ENCODE data around the gene PIK3C2G. TPM values are rescaled to one million over a fixed set of nuclear protein-coding genes. Genes with fewer than 3 reads are reported as not detected.

The PIK3C2G gene
- total RNA-seq, 2 donors from 2014 or later: not detected

GRCh38 chr12:18620986-18621385 lies 359.7 kb downstream of the PIK3C2G start:
- TF ChIP-seq, protein P1, sequence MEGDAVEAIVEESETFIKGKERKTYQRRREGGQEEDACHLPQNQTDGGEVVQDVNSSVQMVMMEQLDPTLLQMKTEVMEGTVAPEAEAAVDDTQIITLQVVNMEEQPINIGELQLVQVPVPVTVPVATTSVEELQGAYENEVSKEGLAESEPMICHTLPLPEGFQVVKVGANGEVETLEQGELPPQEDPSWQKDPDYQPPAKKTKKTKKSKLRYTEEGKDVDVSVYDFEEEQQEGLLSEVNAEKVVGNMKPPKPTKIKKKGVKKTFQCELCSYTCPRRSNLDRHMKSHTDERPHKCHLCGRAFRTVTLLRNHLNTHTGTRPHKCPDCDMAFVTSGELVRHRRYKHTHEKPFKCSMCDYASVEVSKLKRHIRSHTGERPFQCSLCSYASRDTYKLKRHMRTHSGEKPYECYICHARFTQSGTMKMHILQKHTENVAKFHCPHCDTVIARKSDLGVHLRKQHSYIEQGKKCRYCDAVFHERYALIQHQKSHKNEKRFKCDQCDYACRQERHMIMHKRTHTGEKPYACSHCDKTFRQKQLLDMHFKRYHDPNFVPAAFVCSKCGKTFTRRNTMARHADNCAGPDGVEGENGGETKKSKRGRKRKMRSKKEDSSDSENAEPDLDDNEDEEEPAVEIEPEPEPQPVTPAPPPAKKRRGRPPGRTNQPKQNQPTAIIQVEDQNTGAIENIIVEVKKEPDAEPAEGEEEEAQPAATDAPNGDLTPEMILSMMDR (conservative IDR thresholded peaks at IDR 0.05): no peak

DNA sequence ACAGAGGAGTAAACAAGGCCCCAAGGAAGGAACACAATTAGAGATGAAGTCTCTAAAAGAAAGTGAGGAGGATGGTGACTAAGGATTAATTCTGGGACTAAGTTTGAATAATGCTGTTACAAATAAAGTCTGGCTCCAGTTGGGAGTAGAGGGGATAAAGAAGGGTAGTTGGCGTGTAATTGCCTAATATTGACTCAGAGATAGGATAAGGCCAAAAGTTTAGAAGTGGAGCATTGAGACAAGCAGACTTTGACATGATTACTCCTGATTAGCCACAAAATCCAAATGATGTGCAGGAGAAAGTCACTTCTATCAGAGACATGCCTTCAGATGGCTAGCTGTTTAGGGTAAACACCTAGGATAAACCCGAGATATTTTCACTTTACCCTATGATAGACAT lies 368.1 kb downstream of the PIK3C2G start:
- Histone ChIP-seq H3K4me3 (ENCODE audit: low read length) (no peak overlapping the region), H3K27me3 (ENCODE audit: control insufficient read depth, insufficient read depth, low read length, poor library complexity, severe bottlenecking) (no peaks in the 10 kb centered on the region), H3K27ac (ENCODE audit: low read depth, low read length) (no peak overlapping the region), H3K9me3 (ENCODE audit: control insufficient read depth, low read length) (peaks cover 16% of the 10 kb centered on the region), H3K9ac (ENCODE audit: extremely low read depth, low read length, poor library complexity, severe bottlenecking) (no peak overlapping the region), H3K36me3 (ENCODE audit: control insufficient read depth, insufficient read depth, low read length) (no peaks in the 10 kb centered on the region), H3K4me1 (ENCODE audit: control insufficient read depth, insufficient read depth, low read length) (peaks cover 2% of the 10 kb centered on the region)
- 82 to 94% methylated on average over 1 to 2 of the region's 2 CpGs for WGBS, 2 experiments (ENCODE audit: insufficient coverage in 1 of 2, insufficient read length in 1 of 2)
- Mint-ChIP-seq H3K27ac (no peak overlapping the region), H3K4me1 (peaks cover 8% of the 10 kb centered on the region), H3K9me3 (peaks cover 11% of the 10 kb centered on the region), H3K4me3 (no peak overlapping the region), H3K36me3 (ENCODE audit: low read depth) (no peaks in the 10 kb centered on the region), H3K27me3 (ENCODE audit: insufficient read depth) (no peaks in the 10 kb centered on the region)
- TF ChIP-seq, protein P1 (conservative IDR thresholded peaks at IDR 0.05): no peak
- no peak for DNase-seq

More at GRCh38 chr12:18620986-18621385, 359.7 kb downstream of the PIK3C2G start:
- Mint-ChIP-seq H3K27me3 (ENCODE audit: insufficient read depth) (no peaks in the 10 kb centered on the region), H3K4me1 (peaks cover 7% of the 10 kb centered on the region), H3K9me3 (no peaks in the 10 kb centered on the region), H3K27ac (no peak overlapping the region), H3K36me3 (ENCODE audit: low read depth) (no peaks in the 10 kb centered on the region), H3K4me3 (no peak overlapping the region)
- Histone ChIP-seq H3K27ac (ENCODE audit: low read depth, low read length) (no peak overlapping the region), H3K4me3 (ENCODE audit: low read length) (no peak overlapping the region), H3K9ac (ENCODE audit: extremely low read depth, low read length, poor library complexity, severe bottlenecking) (no peak overlapping the region), H3K27me3 (ENCODE audit: control insufficient read depth, insufficient read depth, low read length, poor library complexity, severe bottlenecking) (no peaks in the 10 kb centered on the region), H3K36me3 (ENCODE audit: control insufficient read depth, insufficient read depth, low read length) (no peaks in the 10 kb centered on the region), H3K9me3 (ENCODE audit: control insufficient read depth, low read length) (no peaks in the 10 kb centered on the region), H3K4me1 (ENCODE audit: control insufficient read depth, insufficient read depth, low read length) (peaks cover 9% of the 10 kb centered on the region)
- no peak for DNase-seq

DNA sequence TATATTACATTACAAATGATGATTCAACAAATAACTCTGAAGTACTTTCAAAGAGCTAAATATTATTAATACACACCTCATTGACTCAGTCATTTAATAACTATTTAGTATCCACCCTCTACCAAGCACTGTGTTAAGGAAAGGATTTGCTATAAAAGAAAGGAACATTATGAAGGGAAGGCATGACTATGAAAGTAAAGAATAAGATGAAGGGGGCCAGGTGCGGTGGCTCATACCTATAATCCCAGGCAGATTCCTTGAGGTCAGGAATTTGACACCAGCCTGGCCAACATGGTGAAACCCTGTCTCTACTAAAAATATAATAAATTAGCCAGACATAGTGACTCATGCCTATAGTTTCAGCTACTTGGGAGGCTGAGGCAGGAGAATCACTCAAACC lies 368.6 kb downstream of the PIK3C2G start:
- H3K27ac Mint-ChIP-seq: no peak overlapping the region
- Histone ChIP-seq H3K9me3 (ENCODE audit: control insufficient read depth, low read length) (peaks cover 18% of the 10 kb centered on the region), H3K36me3 (ENCODE audit: control insufficient read depth, insufficient read depth, low read length) (no peaks in the 10 kb centered on the region), H3K4me1 (ENCODE audit: control insufficient read depth, insufficient read depth, low read length) (peaks cover 2% of the 10 kb centered on the region), H3K27ac (ENCODE audit: low read depth, low read length) (no peak overlapping the region), H3K4me3 (ENCODE audit: low read length) (no peak overlapping the region), H3K9ac (ENCODE audit: extremely low read depth, low read length, poor library complexity, severe bottlenecking) (no peak overlapping the region), H3K27me3 (ENCODE audit: control insufficient read depth, insufficient read depth, low read length, poor library complexity, severe bottlenecking) (no peaks in the 10 kb centered on the region)
- TF ChIP-seq, protein P1 (conservative IDR thresholded peaks at IDR 0.05): no peak
- H3K27me3 Mint-ChIP-seq (ENCODE audit: insufficient read depth): no peaks in the 10 kb centered on the region
- H3K9me3 Mint-ChIP-seq: peaks cover 11% of the 10 kb centered on the region
- H3K4me1 Mint-ChIP-seq: peaks cover 8% of the 10 kb centered on the region
- H3K36me3 Mint-ChIP-seq (ENCODE audit: low read depth): no peaks in the 10 kb centered on the region
- WGBS, 2 experiments (ENCODE audit: insufficient coverage in 1 of 2, insufficient read length in 1 of 2): 88 to 100% methylated on average over 1 of the region's 1 CpG
- no peak for DNase-seq
- no peak overlapping the region for H3K4me3 Mint-ChIP-seq
